ENCODE results near the gene BSCL2.
"Not testable (repeated sequence)": the region's sequence is repeated elsewhere in the genome, so short reads cannot be mapped to it uniquely, and the experiment has no call there.

The BSCL2 gene

DNA sequence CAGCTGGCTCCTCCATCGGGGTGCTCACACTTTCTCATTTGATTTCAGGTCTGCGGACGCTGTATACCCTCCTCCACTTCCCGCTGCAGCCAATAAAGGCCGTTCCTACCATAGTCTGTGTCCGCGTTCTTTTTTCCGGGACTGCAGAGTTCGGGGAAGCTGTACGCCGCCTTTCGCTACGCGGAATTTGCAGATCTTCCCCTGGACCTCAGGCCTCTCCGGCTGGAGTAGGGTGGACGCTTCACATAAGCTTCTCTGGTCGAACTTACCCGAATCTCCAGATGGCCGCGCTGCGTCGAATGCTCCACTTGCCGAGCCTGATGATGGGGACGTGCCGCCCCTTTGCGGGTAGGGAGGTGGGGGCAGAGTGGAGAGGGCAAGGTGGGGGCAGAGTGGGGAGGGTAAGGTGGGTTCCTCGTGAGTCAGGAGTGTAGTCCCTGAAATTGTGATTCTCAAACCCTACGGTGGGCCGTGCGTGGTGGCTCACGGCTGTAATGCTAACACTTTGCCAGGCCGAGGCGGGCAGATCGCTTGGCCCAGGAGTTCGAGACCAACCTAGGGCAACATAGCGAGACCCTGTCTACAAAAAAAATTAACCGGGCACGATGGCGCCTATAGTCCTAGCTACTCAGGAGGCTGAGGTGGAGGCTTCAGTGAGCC, 41.5 kb downstream of the BSCL2 start:
- DNase-seq (ENCODE audit: low read depth): peak; percentile 65
- TF ChIP-seq CTCF (conservative IDR thresholded peaks at IDR 0.05; ENCODE audit: low read length): no peak
- H3K4me3 ChIP-seq (ENCODE audit: low read length): peak overlapping the region; percentile 93

DNA sequence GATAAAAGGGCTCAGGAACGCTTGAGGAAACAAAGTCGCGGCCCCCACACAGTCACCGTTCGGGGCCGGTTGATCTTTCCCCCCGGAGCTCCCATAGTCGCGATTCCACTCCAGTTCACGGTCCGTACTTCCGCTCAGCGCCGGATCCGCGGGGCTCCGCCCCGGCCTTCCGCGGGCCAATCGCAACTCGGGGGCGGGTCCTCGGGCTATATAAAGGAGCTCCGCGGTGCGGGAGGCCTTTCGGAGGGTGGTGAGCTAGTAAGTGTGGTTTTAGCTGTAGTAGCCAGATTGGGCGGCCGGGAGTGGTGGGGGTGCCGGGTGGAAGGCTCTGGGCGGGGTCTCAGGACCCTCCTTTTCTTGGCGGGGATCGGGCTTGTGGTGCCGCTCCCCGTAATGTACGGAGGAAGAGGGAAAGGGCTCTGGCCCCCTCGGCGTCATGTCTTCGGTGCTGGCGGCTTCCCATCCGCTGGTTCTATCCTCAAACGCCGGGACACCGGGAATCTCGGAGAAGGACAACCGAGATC, 42.1 kb downstream of the BSCL2 start, which contains the start of the genes C11orf98 and CSKMT:
C11orf98 (minus strand) TSS at position 136 of the 524 bp plus-strand sequence; CDS start at position 95, 41 bp downstream.
CSKMT (plus strand) TSS at position 238 of the 524 bp plus-strand sequence. CDS start 568 bp downstream, outside the sequence.
- peak; percentile 91 for DNase-seq (ENCODE audit: low read depth)
- TF ChIP-seq CTCF (conservative IDR thresholded peaks at IDR 0.05; ENCODE audit: low read length): no peak
- peak within 1 kb of the TSS; percentile 93 for H3K4me3 ChIP-seq (ENCODE audit: low read length)

- H3K4me3 ChIP-seq (ENCODE audit: low read length): peak overlapping the region; percentile 93
- no peak for TF ChIP-seq CTCF (conservative IDR thresholded peaks at IDR 0.05; ENCODE audit: low read length)
- peak; percentile 30 for DNase-seq (ENCODE audit: low read depth)
These were observed 42.7 kb downstream of the BSCL2 start for GRCh38 chr11:62664405-62665074.

GRCh38 chr11:62656796-62657429, 50.3 kb downstream of the BSCL2 start:
- no peak overlapping the region for H3K4me3 ChIP-seq (ENCODE audit: low read length)
- no peak for TF ChIP-seq CTCF (conservative IDR thresholded peaks at IDR 0.05; ENCODE audit: low read length)
- no peak for DNase-seq (ENCODE audit: low read depth)

GRCh38 chr11:62654297-62654696, 52.9 kb downstream of the BSCL2 start:
- no peak overlapping the region for H3K4me3 ChIP-seq (ENCODE audit: low read length)
- no peak for TF ChIP-seq CTCF (conservative IDR thresholded peaks at IDR 0.05; ENCODE audit: low read length)
- DNase-seq (ENCODE audit: low read depth): no peak

DNA sequence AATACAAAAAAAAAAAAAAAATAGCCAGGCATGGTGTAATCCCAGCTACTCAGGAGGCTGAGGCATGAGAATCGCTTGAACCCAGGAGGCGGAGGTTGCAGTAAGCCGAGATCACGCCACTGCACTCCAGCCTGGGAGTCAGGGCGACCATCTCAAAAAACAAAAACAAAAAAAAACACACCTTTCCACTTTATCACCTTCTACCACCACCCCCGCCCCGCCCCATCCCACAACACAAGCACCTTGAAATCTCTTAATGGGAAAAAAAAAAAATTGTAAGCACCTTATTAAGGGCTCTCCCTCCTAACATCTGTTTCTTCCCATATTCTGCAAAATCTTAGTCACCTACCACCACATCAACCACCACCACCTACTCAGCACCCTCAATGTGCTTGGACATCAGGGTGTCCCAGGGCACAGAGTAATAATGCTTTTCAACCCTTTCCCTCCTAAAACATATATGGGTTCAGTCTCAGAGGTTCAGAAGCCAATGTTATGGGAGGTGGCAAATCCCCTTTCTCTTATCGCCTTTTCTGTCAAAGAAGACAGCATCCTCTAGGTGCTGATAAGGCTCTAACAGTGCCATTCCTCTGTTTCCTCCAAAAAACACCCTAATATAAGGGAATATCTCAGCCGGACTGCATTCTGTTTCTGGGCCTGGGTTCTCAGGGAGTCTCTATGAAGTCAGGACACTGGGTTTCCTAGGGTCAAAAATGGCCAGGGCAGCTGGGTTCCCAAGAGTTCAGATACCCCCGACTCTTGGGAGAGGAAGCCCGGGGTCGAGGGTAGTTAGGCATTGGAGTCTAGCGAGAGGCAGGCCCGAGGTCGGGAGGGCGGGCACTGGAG, 54.8 kb downstream of the BSCL2 start:
- DNase-seq (ENCODE audit: low read depth): no peak
- TF ChIP-seq CTCF (conservative IDR thresholded peaks at IDR 0.05; ENCODE audit: low read length): no peak
- H3K4me3 ChIP-seq (ENCODE audit: low read length): peak overlapping the region; percentile 84

- not testable (repeated sequence) for DNase-seq (ENCODE audit: low read depth)
These were observed 56.9 kb downstream of the BSCL2 start for GRCh38 chr11:62650283-62650682.

More at GRCh38 chr11:62650283-62650682, 56.9 kb downstream of the BSCL2 start:
- H3K4me3 ChIP-seq (ENCODE audit: low read length): not testable (repeated sequence)

Measured in AG10803 (cell line).